ENCODE measurements around the gene ZNF280C.

GRCh38 chrX:130267956-130268448, 697 bp downstream of the ZNF280C start:
- TF ChIP-seq CTCF (IDR thresholded peaks at IDR 0.05) (no peak), POLR2A (IDR thresholded peaks at IDR 0.05) (no peak)
